Lower leg skin (tissue), 3 donors: Measurements from ENCODE around the gene CTAGE4.

Experiments
- POLR2A ChIP-seq, 2 donors: fragments of 450-650 bp; IDR thresholded peaks; one replicate each; pipeline ENCODE4 v1.6.1; 2016 to 2017; ENCODE audit warnings: antibody characterized with exemption in 2 of 2, mild to moderate bottlenecking in 1 of 2, moderate library complexity in 1 of 2
- TF ChIP-seq, protein P1 (sequence below), 3 donors: fragments of 450-650 bp; IDR thresholded peaks; one replicate each; pipeline ENCODE4 v1.5.1; 2016; ENCODE audit warnings: antibody characterized with exemption in 3 of 3, mild to moderate bottlenecking in 3 of 3, moderate library complexity in 2 of 3

DNA sequence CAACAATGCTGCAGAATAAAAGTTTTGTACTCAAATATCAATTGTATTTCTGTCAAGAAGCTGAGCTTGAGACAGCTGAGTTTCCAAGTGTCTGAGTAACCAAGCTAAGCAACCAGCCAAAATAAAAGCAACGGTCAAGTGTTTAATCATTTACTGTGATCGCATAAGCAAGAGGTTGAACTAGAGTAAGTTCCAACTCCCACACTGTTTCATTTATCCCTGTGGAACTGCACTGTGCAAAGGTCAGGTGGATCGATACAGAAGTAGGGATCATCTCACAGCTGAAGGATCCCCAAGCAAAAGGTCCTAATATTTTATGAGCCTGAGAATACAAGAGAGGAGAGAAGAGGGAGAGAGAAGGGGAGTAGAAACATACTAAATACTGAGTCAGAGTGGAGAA is 38.8 kb upstream of the CTAGE4 start:
- TF ChIP-seq, protein P1, sequence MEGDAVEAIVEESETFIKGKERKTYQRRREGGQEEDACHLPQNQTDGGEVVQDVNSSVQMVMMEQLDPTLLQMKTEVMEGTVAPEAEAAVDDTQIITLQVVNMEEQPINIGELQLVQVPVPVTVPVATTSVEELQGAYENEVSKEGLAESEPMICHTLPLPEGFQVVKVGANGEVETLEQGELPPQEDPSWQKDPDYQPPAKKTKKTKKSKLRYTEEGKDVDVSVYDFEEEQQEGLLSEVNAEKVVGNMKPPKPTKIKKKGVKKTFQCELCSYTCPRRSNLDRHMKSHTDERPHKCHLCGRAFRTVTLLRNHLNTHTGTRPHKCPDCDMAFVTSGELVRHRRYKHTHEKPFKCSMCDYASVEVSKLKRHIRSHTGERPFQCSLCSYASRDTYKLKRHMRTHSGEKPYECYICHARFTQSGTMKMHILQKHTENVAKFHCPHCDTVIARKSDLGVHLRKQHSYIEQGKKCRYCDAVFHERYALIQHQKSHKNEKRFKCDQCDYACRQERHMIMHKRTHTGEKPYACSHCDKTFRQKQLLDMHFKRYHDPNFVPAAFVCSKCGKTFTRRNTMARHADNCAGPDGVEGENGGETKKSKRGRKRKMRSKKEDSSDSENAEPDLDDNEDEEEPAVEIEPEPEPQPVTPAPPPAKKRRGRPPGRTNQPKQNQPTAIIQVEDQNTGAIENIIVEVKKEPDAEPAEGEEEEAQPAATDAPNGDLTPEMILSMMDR (IDR thresholded peaks at IDR 0.05), result no peak
- TF ChIP-seq POLR2A (IDR thresholded peaks at IDR 0.05), result no peak
